Measurements from ENCODE around the gene TYW1.
"Not testable (repeated sequence)": the region's sequence is repeated elsewhere in the genome, so short reads cannot be mapped to it uniquely, and the experiment has no call there.

TYW1 gene

GRCh38 chr7:67192123-67192702 lies 195.6 kb downstream of the TYW1 start:
- DNase-seq: not testable (repeated sequence)

GRCh38 chr7:67192889-67193613 lies 196.4 kb downstream of the TYW1 start:
- not testable (repeated sequence) for DNase-seq

GRCh38 chr7:67196176-67196575 lies 199.5 kb downstream of the TYW1 start:
- DNase-seq: not testable (repeated sequence)

GRCh38 chr7:67198865-67199526 lies 202.4 kb downstream of the TYW1 start:
- not testable (repeated sequence) for DNase-seq

GRCh38 chr7:67205772-67206171 lies 209.1 kb downstream of the TYW1 start:
- not testable (repeated sequence) for DNase-seq

- DNase-seq: no peak
Observed at GRCh38 chr7:67206452-67206851, 209.8 kb downstream of the TYW1 start.

- not testable (repeated sequence) for DNase-seq
Observed at GRCh38 chr7:67208656-67209055, 212.0 kb downstream of the TYW1 start.

- no peak for DNase-seq
Observed at GRCh38 chr7:67209256-67209655, 212.6 kb downstream of the TYW1 start.

GRCh38 chr7:67210567-67210966 lies 213.9 kb downstream of the TYW1 start:
- DNase-seq: no peak

- not testable (repeated sequence) for DNase-seq
Observed at GRCh38 chr7:67211650-67212330, 215.2 kb downstream of the TYW1 start.

- not testable (repeated sequence) for DNase-seq
Observed at GRCh38 chr7:67213038-67213437, 216.4 kb downstream of the TYW1 start.

- not testable (repeated sequence) for DNase-seq
Observed at GRCh38 chr7:67223551-67223950, 226.9 kb downstream of the TYW1 start.

GRCh38 chr7:67226340-67226907 lies 229.8 kb downstream of the TYW1 start:
- DNase-seq: not testable (repeated sequence)

- DNase-seq: not testable (repeated sequence)
Observed at GRCh38 chr7:67226967-67227366, 230.3 kb downstream of the TYW1 start.

- not testable (repeated sequence) for DNase-seq
Observed at GRCh38 chr7:67229018-67229417, 232.4 kb downstream of the TYW1 start.

- not testable (repeated sequence) for DNase-seq
Observed at GRCh38 chr7:67230029-67230428, 233.4 kb downstream of the TYW1 start.

- not testable (repeated sequence) for DNase-seq
Observed at GRCh38 chr7:67233506-67233905, 236.9 kb downstream of the TYW1 start.

GRCh38 chr7:67236216-67236615 lies 239.6 kb downstream of the TYW1 start:
- not testable (repeated sequence) for DNase-seq

GRCh38 chr7:67242871-67243270 lies 246.2 kb downstream of the TYW1 start:
- not testable (repeated sequence) for DNase-seq

GRCh38 chr7:67248364-67248763 lies 251.7 kb downstream of the TYW1 start:
- DNase-seq: not testable (repeated sequence)

GRCh38 chr7:67251986-67252558 lies 255.4 kb downstream of the TYW1 start:
- DNase-seq: no peak

- not testable (repeated sequence) for DNase-seq
Observed at GRCh38 chr7:67255076-67255475, 258.4 kb downstream of the TYW1 start.

Measured in activated effector memory CD4-positive, alpha-beta T cell treated with Interleukin-2 at 50 U/mL for 16 hours (primary cell).